GM08714 (cell line): Measurements from ENCODE around the gene IRAK2.

Source experiments
- H3K4me3 ChIP-seq: fragments of 200-500 bp; sonication (Bioruptor generic); 2 replicates; pipeline ENCODE4 v1.5.1; 2014; ENCODE audit warnings: mild to moderate bottlenecking, low read length, inconsistent platforms
- ZNF274 ChIP-seq: IDR thresholded peaks from 2 replicates; pipeline ENCODE4 v1.6.1; 2012; ENCODE audit warnings: mild to moderate bottlenecking, low read depth, low read length

IRAK2 gene

GRCh38 chr3:10281951-10282350 is 117.2 kb downstream of the IRAK2 start:
- TF ChIP-seq ZNF274 = no peak
- H3K4me3 ChIP-seq = no peak overlapping the region

DNA sequence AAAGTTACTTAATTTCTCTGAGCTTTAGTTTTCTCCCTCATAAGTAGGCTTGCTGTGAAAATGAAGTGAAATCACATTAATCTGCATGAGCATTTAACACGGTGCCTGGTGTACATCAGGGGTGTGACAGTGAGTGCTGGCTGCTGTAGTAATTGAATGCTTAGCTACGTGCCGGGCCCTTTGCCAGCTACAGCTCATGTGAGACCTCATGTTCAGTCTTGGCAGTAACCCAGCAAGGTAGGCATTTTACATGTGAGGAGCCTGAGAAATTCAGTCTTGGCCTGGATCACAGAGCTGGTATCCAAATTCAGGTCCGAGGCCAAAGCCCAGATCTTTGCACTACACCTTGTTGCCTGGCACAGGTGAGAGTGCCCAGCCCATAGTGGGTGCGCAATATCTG is 118.9 kb downstream of the IRAK2 start:
- TF ChIP-seq ZNF274 = no peak
- no peak overlapping the region for H3K4me3 ChIP-seq

- no peak overlapping the region for H3K4me3 ChIP-seq
- no peak for TF ChIP-seq ZNF274
These were observed 119.8 kb downstream of the IRAK2 start for GRCh38 chr3:10284496-10284895.

- TF ChIP-seq ZNF274 = no peak
- no peak overlapping the region for H3K4me3 ChIP-seq
These were observed 120.8 kb downstream of the IRAK2 start for GRCh38 chr3:10285272-10286132.

DNA sequence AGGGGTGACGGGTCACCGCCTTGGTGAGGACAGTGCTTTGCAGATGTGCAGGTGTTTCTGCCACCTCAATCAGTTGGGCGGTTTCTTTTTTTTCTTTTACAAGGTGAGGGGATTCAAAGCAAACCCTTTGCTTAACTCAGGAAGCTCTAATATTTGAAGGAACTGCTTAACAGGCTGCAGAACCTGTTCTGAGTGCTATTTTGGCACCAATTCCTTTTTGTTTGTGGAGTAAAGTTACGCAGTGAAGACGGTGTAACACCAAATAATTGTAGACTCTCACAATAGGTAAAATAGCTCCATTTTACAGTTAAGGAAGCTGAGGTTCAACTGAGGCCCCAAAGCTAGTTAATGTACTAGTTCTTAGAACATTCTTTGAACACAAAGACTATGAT is 121.4 kb downstream of the IRAK2 start:
- TF ChIP-seq ZNF274 = no peak

GRCh38 chr3:10286596-10287295 is 122.0 kb downstream of the IRAK2 start:
- no peak for TF ChIP-seq ZNF274
- H3K4me3 ChIP-seq = no peak overlapping the region

More for the DNA sequence above, 121.4 kb downstream of the IRAK2 start:
- no peak overlapping the region for H3K4me3 ChIP-seq

DNA sequence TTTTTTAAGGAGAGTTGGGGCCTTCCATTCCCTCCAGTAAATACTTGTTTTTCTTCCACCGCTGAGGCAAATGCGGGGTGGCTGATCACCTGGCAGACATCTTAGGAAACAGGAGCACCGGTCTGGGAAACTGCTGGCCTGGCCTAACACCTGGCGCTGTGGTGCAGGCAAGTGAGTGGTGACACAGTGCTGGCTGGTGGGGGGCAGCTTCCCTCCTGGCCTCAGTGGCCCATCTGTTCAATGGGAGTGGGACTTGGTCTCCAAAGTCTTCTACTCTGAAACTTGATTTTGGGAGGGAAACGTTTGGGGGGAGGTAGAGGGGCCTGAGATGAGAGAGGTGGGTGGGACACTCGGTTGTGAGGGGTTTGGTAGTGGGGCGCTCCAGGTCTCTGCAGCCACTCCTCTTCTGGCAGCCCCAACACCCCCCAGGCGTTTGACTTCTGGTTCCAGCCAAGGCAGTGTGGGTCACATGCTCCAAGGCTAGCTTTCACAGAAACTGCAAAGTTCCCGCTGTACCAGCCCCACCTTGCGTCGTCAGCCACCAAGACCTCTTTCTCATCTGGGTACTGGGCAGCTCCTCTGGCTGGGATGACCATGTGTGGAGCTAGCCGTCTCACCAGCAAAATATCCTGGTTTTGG is 123.3 kb downstream of the IRAK2 start:
- no peak overlapping the region for H3K4me3 ChIP-seq
- no peak for TF ChIP-seq ZNF274

- no peak for TF ChIP-seq ZNF274
- no peak overlapping the region for H3K4me3 ChIP-seq
These were observed 123.8 kb downstream of the IRAK2 start for GRCh38 chr3:10288575-10288960.

DNA sequence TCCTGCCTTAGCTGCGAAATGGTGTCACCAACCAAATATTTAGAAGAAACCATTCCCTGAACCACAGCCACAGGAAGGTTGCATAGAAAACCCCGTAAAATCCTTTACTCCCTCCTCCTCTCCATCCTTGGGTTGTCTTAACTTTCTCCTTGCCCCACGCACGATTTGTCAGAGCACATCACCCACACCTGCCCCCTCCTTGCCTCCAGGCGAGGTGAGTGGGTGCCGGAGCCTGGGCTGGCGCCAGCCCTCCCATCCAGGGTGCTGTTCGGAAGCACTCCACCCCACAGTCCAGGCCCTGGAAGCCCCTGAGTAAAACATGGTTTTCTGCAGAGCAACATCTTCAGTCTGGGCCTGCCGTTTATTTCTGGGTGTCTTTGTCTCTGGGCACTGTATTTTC is 124.4 kb downstream of the IRAK2 start:
- H3K4me3 ChIP-seq = no peak overlapping the region
- no peak for TF ChIP-seq ZNF274

- no peak for TF ChIP-seq ZNF274
- no peak overlapping the region for H3K4me3 ChIP-seq
These were observed 125.2 kb downstream of the IRAK2 start for GRCh38 chr3:10289787-10290355.

DNA sequence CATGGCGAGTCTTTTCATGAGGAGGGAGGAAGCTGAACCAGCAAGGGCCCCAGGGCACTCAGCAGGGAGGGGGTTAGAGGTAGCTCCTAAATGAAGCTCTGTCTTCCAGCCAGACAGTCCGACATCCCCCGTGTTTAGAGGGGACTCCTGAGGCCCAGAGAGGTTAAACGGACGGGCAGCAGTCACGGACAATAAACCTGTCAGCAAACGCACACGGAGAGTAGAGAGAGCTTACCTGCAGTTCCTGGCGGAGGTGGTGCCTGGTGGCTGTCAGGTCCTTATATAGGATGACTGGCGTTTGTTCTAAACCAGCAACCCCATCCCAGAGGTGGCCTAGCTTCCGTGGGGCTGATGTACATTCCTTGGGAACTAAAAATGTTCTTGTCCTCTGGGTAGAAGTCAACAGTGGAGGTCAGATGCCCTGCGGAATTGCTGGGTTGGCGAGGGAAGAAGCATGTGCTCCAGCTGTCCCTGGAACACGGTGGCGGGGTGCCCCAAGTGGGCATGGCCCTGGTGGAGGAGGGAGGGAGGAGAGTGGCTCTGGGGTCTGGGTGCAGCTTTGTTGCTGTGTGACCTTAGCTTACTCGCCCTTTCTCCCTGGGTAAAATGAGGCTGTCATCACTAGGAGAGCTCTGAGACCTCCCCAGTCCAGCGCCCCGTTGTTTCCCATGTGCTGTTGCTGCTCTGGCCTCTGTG is 125.9 kb downstream of the IRAK2 start:
- TF ChIP-seq ZNF274 = no peak

GRCh38 chr3:10291641-10292040 is 126.9 kb downstream of the IRAK2 start:
- TF ChIP-seq ZNF274 = no peak
- H3K4me3 ChIP-seq = no peak overlapping the region

More for the DNA sequence above, 125.9 kb downstream of the IRAK2 start:
- no peak overlapping the region for H3K4me3 ChIP-seq

GRCh38 chr3:10292505-10293419 is 128.0 kb downstream of the IRAK2 start, which contains the start of gene GHRL:
TSS of gene GHRL (minus strand) at chr3:10292947. CDS start at chr3:10290180, 2,767 bp downstream.
- no peak for TF ChIP-seq ZNF274
- peak within 1 kb of the TSS; percentile 31; the same call in 1 of the 2 replicates for H3K4me3 ChIP-seq
